BLaER1 (cell line): ENCODE measurements around the gene CCNI.
"Not testable (repeated sequence)": the region's sequence is repeated elsewhere in the genome, so short reads cannot be mapped to it uniquely, and the experiment has no call there.

Experiments used
- H3K27ac ChIP-seq: shearing (Covaris generic); formaldehyde crosslinking; 2 replicates; pipeline ENCODE4 v1.8.1; 2022
- H3K27me3 ChIP-seq: shearing (Covaris generic); formaldehyde crosslinking; 2 replicates; pipeline ENCODE4 v1.8.1; 2022
- H3K36me3 ChIP-seq: shearing (Covaris generic); formaldehyde crosslinking; 2 replicates; pipeline ENCODE4 v1.8.1; 2022
- H3K4me1 ChIP-seq: shearing (Covaris generic); formaldehyde crosslinking; 2 replicates; pipeline ENCODE4 v1.8.1; 2022
- H3K4me2 ChIP-seq: shearing (Covaris generic); formaldehyde crosslinking; 2 replicates; pipeline ENCODE4 v1.8.1; 2022
- H3K4me3 ChIP-seq: shearing (Covaris generic); formaldehyde crosslinking; 2 replicates; pipeline ENCODE4 v1.8.1; 2022
- H3K9ac ChIP-seq: shearing (Covaris generic); formaldehyde crosslinking; 2 replicates; pipeline ENCODE4 v1.8.1; 2022
- H3K9me3 ChIP-seq: shearing (Covaris generic); formaldehyde crosslinking; 2 replicates; pipeline ENCODE4 v1.8.1; 2022
- H4K20me1 ChIP-seq: shearing (Covaris generic); formaldehyde crosslinking; 2 replicates; pipeline ENCODE4 v1.8.1; 2022
- Cebpa-rat ChIP-seq: shearing (Covaris generic); IDR thresholded peaks from 2 replicates; pipeline ENCODE4 v1.8.1; 2022

Gene CCNI

GRCh38 chr4:77084019-77084639 lies 8.3 kb upstream of the CCNI start:
- Histone ChIP-seq H3K9me3 (no peaks in the 10 kb centered on the region), H3K9ac (no peak overlapping the region), H4K20me1 (no peaks in the 10 kb centered on the region), H3K4me1 (peaks cover 13% of the 10 kb centered on the region), H3K27me3 (no peaks in the 10 kb centered on the region), H3K27ac (no peak overlapping the region), H3K4me2 (no peak overlapping the region), H3K36me3 (no peaks in the 10 kb centered on the region), H3K4me3 (no peak overlapping the region)
- no peak for TF ChIP-seq Cebpa-rat

DNA sequence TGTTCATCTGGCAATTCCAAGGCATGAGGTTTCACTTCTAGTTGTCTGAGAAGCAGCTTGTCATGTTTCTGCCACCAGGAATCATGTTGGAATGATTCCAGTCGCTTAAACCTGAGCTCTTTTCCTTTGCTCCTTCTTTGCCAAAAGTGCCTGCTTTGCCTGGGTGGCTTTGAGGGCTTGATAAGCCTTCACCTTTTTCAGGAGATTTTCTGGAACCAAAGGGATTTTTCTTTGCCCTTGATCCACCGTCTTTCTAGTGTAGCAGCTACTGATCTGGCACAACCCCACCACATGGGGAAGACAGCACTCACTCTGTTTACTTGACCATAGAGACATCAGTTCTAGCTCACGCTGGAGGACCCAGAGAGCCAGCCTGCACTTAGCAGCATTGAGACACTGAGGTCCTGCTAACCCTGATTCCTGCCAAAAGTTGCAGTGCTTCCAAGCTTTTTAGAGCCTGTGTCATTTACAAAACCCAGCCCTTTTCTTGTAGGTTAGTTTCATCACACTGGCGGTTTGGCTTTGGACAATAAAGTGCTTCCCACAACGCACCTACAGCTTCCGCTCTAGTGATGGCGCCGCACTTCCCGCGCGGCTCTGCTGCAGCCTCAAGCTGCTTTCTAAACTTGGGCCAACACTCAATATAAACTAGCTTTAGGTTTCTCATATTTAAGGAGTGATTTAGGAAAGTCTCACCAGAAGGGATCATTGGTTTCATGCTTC lies 7.3 kb upstream of the CCNI start:
- Histone ChIP-seq H3K9ac (no peak overlapping the region), H3K4me3 (no peak overlapping the region), H3K27ac (no peak overlapping the region), H3K27me3 (no peaks in the 10 kb centered on the region), H3K4me1 (peaks cover 20% of the 10 kb centered on the region), H3K36me3 (no peaks in the 10 kb centered on the region), H4K20me1 (no peaks in the 10 kb centered on the region), H3K4me2 (no peak overlapping the region), H3K9me3 (no peaks in the 10 kb centered on the region)
- no peak for TF ChIP-seq Cebpa-rat

- peaks cover 36% of the 10 kb centered on the region for H3K4me1 ChIP-seq
- H3K9ac ChIP-seq, H3K36me3 ChIP-seq, H3K4me3 ChIP-seq, H3K27ac ChIP-seq, H3K27me3 ChIP-seq, H4K20me1 ChIP-seq, H3K4me2 ChIP-seq, H3K9me3 ChIP-seq: not testable (repeated sequence)
Observed at GRCh38 chr4:77080806-77081205, 5.0 kb upstream of the CCNI start.

DNA sequence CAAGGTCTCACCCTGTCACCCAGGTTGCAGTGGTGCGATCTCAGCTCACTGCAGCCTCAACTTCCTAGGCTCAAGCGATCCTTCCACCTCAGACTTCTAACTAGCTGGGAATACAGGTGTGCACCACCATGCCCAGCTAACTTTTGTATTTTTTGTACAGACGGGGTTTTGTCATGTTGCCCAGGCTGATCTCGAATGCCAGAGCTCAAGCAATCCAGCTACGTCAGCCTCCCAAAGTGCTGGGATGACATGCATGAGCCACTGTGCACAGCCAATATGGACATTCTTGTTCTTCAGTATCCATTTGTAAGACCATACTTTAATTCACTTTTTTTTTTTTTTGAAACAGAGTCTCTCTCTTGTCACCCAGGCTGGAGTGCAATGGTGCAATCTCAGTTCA lies 3.5 kb upstream of the CCNI start:
- Histone ChIP-seq H4K20me1 (peaks cover 9% of the 10 kb centered on the region), H3K4me3 (no peak overlapping the region), H3K4me2 (no peak overlapping the region), H3K36me3 (no peaks in the 10 kb centered on the region), H3K4me1 (peaks cover 39% of the 10 kb centered on the region), H3K27me3 (no peaks in the 10 kb centered on the region), H3K27ac (no peak overlapping the region), H3K9ac (no peak overlapping the region), H3K9me3 (no peaks in the 10 kb centered on the region)
- no peak for TF ChIP-seq Cebpa-rat

DNA sequence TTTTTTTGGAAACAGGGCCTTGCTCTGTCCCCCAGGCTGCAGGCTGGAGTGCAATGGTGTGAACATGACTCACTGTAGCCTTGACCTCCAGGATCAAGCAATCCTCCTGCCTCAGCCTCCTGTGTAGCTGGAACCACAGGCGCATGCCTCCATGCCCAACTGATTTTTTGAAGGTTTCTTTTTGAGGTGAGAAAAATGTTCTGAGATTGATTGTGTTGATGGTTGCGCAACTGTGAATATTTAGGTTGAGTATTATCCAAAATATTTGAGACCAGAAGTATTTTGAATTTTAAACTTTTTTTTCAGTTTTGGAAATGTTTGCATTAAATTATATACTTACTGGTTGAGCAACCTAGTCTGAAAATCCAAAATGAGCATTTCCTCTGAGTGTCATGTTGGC lies 2.6 kb upstream of the CCNI start:
- Histone ChIP-seq H3K27ac (no peak overlapping the region), H3K4me3 (no peak overlapping the region), H3K9ac (no peak overlapping the region), H3K36me3 (no peaks in the 10 kb centered on the region), H3K4me2 (no peak overlapping the region), H3K9me3 (no peaks in the 10 kb centered on the region), H3K27me3 (no peaks in the 10 kb centered on the region), H4K20me1 (peaks cover 18% of the 10 kb centered on the region), H3K4me1 (peaks cover 47% of the 10 kb centered on the region)
- TF ChIP-seq Cebpa-rat = peak; percentile 81; the same call in 1 of the 2 replicates

GRCh38 chr4:77076889-77077635 lies 1.3 kb upstream of the CCNI start:
- peak overlapping the region; percentile 99 for H3K27ac ChIP-seq
- H3K4me1 ChIP-seq = peaks cover 58% of the 10 kb centered on the region
- peak overlapping the region; percentile 98 for H3K9ac ChIP-seq
- H4K20me1 ChIP-seq = peaks cover 32% of the 10 kb centered on the region
- H3K36me3 ChIP-seq = no peaks in the 10 kb centered on the region
- peak overlapping the region; percentile 84 for H3K4me3 ChIP-seq
- no peaks in the 10 kb centered on the region for H3K9me3 ChIP-seq
- no peak for TF ChIP-seq Cebpa-rat
- H3K4me2 ChIP-seq = peak overlapping the region; percentile 84
- no peaks in the 10 kb centered on the region for H3K27me3 ChIP-seq

DNA sequence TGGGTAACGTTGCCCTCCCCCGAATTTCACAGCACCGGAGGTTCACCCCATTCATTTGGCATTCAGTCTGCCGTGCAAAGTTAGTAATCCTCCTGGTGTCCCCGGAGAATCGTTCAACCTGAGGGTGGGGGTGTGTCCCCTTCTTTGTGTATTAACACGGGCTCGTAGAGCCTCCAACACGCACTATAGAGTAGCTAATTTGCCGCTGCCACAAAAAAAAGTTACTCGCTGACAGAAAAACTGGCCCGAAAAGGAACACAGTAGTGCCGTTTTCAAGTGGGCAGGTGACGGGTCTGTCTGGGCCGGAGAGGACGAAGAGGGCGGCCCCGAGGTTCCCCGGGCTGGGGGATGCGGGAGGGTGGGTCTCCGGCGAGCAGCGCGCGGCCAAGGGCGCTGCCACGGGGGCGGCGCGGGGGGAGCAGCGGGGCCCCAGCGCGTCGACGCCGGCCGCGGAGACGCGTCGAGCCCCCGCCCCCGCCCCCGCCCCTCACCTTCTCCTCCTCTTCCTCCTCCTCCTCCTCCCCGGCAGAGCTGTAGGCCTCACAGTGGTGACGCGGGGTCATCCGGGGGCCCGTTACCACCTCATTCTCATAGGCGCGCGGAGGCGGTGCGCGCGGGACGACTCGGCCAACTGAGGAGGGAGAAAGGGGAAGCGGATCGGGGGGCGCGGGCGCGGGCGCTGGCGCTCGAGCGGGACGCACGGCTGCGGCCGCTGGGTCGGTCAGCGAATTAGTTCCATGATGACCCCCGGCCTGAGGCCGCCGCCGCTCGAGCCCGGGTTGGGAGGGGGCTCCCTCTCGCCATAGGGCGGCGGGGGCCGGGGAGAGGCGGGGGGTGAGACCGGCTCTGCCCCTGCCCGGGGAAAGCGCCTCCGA lies 571 bp downstream of the CCNI start:
- H3K27me3 ChIP-seq = no peaks in the 10 kb centered on the region
- H3K4me2 ChIP-seq = peak overlapping the region; percentile 98
- peak overlapping the region; percentile 84 for H3K4me3 ChIP-seq
- peak overlapping the region; percentile 99 for H3K27ac ChIP-seq
- no peaks in the 10 kb centered on the region for H3K9me3 ChIP-seq
- peaks cover 5% of the 10 kb centered on the region; the same call in 1 of the 2 replicates for H3K36me3 ChIP-seq
- peaks cover 66% of the 10 kb centered on the region for H3K4me1 ChIP-seq
- H4K20me1 ChIP-seq = peaks cover 50% of the 10 kb centered on the region
- no peak for TF ChIP-seq Cebpa-rat
- peak overlapping the region; percentile 98 for H3K9ac ChIP-seq

- peaks cover 12% of the 10 kb centered on the region; the same call in 1 of the 2 replicates for H3K36me3 ChIP-seq
- no peaks in the 10 kb centered on the region for H3K27me3 ChIP-seq
- H3K4me3 ChIP-seq = peak overlapping the region; percentile 84
- H4K20me1 ChIP-seq = peaks cover 58% of the 10 kb centered on the region
- no peak for TF ChIP-seq Cebpa-rat
- 0 out of 2 replicates have a peak overlapping the region, but pooled peaks have one; percentile 49 for H3K27ac ChIP-seq
- H3K9ac ChIP-seq = peak overlapping the region; percentile 98
- peaks cover 65% of the 10 kb centered on the region for H3K4me1 ChIP-seq
- H3K4me2 ChIP-seq = peak overlapping the region; percentile 98
- no peaks in the 10 kb centered on the region for H3K9me3 ChIP-seq
Observed at GRCh38 chr4:77074381-77074831, 1.4 kb downstream of the CCNI start.

DNA sequence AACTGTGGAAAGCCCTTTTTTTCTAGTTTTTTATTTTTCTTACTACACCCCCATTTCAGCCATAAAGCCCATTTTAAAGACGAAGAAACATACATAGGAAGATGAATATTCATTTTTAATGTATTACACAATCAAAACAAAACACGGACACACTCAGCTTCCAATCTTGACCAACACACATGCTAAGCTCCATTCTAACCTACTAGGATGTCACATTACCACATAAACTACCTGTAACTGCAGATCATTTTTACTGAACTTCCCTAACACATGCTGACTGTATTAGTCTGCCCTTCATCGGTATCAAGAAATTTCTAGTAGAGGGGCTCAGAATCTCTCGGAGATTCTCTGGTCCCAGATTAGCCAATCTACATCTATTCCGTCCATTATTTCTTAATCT lies 1.8 kb downstream of the CCNI start:
- peaks cover 14% of the 10 kb centered on the region; the same call in 1 of the 2 replicates for H3K36me3 ChIP-seq
- H4K20me1 ChIP-seq = peaks cover 62% of the 10 kb centered on the region
- peak overlapping the region; percentile 98 for H3K4me2 ChIP-seq
- H3K27ac ChIP-seq = 0 out of 2 replicates have a peak overlapping the region, but pooled peaks have one; percentile 49
- peak overlapping the region; percentile 98 for H3K9ac ChIP-seq
- H3K9me3 ChIP-seq = no peaks in the 10 kb centered on the region
- H3K27me3 ChIP-seq = no peaks in the 10 kb centered on the region
- H3K4me1 ChIP-seq = peaks cover 65% of the 10 kb centered on the region
- TF ChIP-seq Cebpa-rat = no peak
- peak overlapping the region; percentile 84 for H3K4me3 ChIP-seq
